Measurements from ENCODE around the gene FMN1. TPM values are rescaled to one million over a fixed set of nuclear protein-coding genes. Genes with fewer than 3 reads are reported as not detected.

The FMN1 gene
- total RNA-seq, 4 donors from 2014 or later = 5.1 to 13.3 (median 9.0) TPM

DNA sequence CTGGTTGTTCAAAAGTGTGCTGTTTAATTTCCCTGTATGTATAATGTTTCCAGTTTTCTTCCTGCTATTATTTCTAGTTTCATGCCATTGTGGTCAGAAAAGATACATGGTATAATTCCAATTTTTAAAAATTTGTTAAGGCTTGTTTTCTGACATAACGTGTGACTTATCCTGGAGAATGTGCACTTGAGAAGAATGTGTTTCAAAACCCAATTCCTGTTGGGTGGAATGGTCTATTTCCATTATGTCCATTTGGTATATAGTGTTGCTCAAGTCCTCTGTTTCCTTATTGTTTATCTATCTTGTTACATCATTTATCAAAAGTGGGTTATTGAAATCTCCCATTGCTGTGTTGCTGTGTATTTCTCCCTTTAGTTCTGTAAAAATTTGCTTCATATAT, 261.3 kb downstream of the FMN1 start:
- H3K27ac ChIP-seq = no peak overlapping the region
- no peaks in the 10 kb centered on the region for H3K27me3 ChIP-seq
- no peaks in the 10 kb centered on the region for H3K36me3 ChIP-seq
- H3K9me3 ChIP-seq = no peaks in the 10 kb centered on the region
- no peaks in the 10 kb centered on the region for H3K4me1 ChIP-seq
- H3K4me3 ChIP-seq = no peak overlapping the region
- TF ChIP-seq, protein P1, sequence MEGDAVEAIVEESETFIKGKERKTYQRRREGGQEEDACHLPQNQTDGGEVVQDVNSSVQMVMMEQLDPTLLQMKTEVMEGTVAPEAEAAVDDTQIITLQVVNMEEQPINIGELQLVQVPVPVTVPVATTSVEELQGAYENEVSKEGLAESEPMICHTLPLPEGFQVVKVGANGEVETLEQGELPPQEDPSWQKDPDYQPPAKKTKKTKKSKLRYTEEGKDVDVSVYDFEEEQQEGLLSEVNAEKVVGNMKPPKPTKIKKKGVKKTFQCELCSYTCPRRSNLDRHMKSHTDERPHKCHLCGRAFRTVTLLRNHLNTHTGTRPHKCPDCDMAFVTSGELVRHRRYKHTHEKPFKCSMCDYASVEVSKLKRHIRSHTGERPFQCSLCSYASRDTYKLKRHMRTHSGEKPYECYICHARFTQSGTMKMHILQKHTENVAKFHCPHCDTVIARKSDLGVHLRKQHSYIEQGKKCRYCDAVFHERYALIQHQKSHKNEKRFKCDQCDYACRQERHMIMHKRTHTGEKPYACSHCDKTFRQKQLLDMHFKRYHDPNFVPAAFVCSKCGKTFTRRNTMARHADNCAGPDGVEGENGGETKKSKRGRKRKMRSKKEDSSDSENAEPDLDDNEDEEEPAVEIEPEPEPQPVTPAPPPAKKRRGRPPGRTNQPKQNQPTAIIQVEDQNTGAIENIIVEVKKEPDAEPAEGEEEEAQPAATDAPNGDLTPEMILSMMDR (IDR thresholded peaks at IDR 0.05) = no peak
- no peak for TF ChIP-seq POLR2A (IDR thresholded peaks at IDR 0.05)
- no peak for TF ChIP-seq EP300 (IDR thresholded peaks at IDR 0.05)
- TF ChIP-seq POLR2AphosphoS5 (IDR thresholded peaks at IDR 0.05) = no peak
- no peak for ATAC-seq
- WGBS, 2 donors (ENCODE audit: low coverage in 1 of 2) = 77 to 100% methylated on average over 1 of the region's 1 CpG

DNA sequence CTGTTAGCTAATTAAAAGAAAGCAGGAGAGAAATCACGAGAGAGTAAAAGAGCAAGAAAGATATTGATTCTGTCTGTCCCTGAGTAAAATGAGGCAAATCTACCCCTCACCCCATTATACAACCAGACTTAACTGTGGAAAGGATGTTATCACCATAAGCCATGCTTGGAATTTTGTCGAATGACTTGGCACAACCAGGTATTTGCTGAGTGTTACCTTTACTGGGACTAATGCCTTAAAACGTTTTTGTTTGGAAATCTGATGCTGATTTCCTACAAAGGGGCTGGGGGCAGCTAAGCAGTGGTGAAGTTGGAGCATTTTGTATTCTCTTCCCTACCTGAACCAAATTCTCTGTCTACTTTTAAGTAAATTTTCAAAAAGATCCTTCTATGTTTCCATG, 265.6 kb downstream of the FMN1 start:
- WGBS, 2 donors (ENCODE audit: low coverage in 1 of 2) = 62 to 67% methylated on average over 3 of the region's 3 CpGs
- Histone ChIP-seq H3K36me3 (no peaks in the 10 kb centered on the region), H3K4me1 (no peaks in the 10 kb centered on the region), H3K9me3 (no peaks in the 10 kb centered on the region), H3K4me3 (no peak overlapping the region), H3K27ac (no peak overlapping the region), H3K27me3 (no peaks in the 10 kb centered on the region)
- no peak for ATAC-seq
- TF ChIP-seq POLR2AphosphoS5 (IDR thresholded peaks at IDR 0.05) (no peak), POLR2A (IDR thresholded peaks at IDR 0.05) (no peak), EP300 (IDR thresholded peaks at IDR 0.05) (no peak)
- TF ChIP-seq, protein P1 (IDR thresholded peaks at IDR 0.05) = no peak

DNA sequence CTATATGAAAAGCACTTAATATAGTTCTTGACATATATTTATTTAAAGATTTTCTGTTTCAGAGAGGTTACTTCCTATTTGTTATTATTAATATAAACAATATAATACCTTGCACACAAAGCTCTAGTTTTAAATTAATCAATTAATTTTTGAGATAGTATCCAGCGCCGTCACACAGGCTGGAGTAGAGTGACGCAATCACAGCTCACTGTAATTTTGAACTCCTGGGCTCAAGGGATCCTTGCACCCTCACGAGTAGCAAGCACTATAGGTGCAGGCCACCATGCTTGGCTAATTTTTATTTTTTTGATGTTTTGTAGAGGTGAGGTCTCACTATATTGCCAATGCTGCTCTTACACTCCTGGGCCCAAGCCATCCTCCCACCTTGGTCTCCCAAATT, 267.4 kb downstream of the FMN1 start:
- Histone ChIP-seq H3K4me1 (no peaks in the 10 kb centered on the region), H3K27ac (no peak overlapping the region), H3K9me3 (no peaks in the 10 kb centered on the region), H3K4me3 (no peak overlapping the region), H3K27me3 (no peaks in the 10 kb centered on the region), H3K36me3 (no peaks in the 10 kb centered on the region)
- no peak for TF ChIP-seq POLR2AphosphoS5 (IDR thresholded peaks at IDR 0.05)
- no peak for TF ChIP-seq EP300 (IDR thresholded peaks at IDR 0.05)
- TF ChIP-seq, protein P1 (IDR thresholded peaks at IDR 0.05) = no peak
- TF ChIP-seq POLR2A (IDR thresholded peaks at IDR 0.05) = no peak
- no peak for ATAC-seq
- WGBS, 2 donors (ENCODE audit: low coverage in 1 of 2) = 88% methylated on average over 4 of the region's 4 CpGs; no CpG with 5 or more reads in 1 of the 2 donors

DNA sequence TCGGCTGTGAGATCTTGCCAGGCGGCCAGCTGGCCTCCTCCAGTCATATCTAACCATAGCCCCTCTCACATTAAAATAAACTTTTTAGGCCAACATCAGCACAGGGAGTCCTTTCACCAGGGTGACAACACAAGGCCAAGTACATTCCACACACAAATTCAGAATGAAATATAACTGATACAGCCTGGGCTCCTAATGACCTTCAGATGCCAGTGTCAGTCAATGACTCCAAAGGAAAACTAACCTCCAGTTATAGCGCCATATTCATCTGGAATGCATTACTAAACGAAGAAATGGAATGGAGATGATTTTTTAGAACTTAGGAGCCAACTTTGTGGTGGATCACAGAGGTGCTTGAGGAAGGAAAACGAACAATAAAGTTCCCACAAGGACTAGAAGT, 271.3 kb downstream of the FMN1 start:
- Histone ChIP-seq H3K27me3 (no peaks in the 10 kb centered on the region), H3K9me3 (no peaks in the 10 kb centered on the region), H3K36me3 (no peaks in the 10 kb centered on the region), H3K27ac (no peak overlapping the region), H3K4me3 (no peak overlapping the region), H3K4me1 (peaks cover 0 to 28% (median 2%) of the 10 kb centered on the region in 3 donors)
- ATAC-seq = no peak
- TF ChIP-seq POLR2A (IDR thresholded peaks at IDR 0.05) (no peak), POLR2AphosphoS5 (IDR thresholded peaks at IDR 0.05) (no peak), EP300 (IDR thresholded peaks at IDR 0.05) (no peak)
- TF ChIP-seq, protein P1 (IDR thresholded peaks at IDR 0.05) = no peak
- 89 to 91% methylated on average over 3 to 5 of the region's 5 CpGs for whole genome bisulfite sequencing, 2 donors (ENCODE audit: low coverage in 1 of 2)

DNA sequence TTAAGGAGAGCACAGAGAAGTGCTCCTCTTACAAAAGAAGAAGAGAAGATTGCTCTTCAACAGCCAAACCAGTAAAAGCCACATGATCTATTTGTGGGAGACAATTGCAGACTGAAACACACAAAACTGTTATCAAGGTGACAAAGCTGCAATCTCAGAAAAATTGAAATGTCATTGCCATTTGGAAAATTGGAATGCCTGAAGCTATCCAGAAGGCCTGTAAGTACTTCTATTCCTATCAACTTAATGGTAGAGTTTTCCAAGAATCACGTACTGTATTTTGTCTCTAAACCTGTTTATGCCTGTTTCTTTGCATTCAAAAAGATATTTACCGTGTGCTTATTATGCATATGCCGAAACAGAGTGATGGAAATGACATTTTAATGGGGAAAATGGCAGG, 272.0 kb downstream of the FMN1 start:
- Histone ChIP-seq H3K27ac (no peak overlapping the region), H3K4me3 (no peak overlapping the region), H3K4me1 (peaks cover 0 to 28% (median 2%) of the 10 kb centered on the region in 3 donors), H3K36me3 (no peaks in the 10 kb centered on the region), H3K27me3 (no peaks in the 10 kb centered on the region), H3K9me3 (no peaks in the 10 kb centered on the region)
- TF ChIP-seq, protein P1 (IDR thresholded peaks at IDR 0.05) = no peak
- TF ChIP-seq POLR2AphosphoS5 (IDR thresholded peaks at IDR 0.05) (no peak), EP300 (IDR thresholded peaks at IDR 0.05) (no peak), POLR2A (IDR thresholded peaks at IDR 0.05) (no peak)
- 86% methylated on average over 3 of the region's 3 CpGs for WGBS, 2 donors (ENCODE audit: low coverage in 1 of 2)
- no peak for ATAC-seq
